HEK293 (cell line): ENCODE measurements around the gene ECE1.

ENCODE experiments used
- GLIS1 ChIP-seq: fragments of 450-650 bp; formaldehyde crosslinking; IDR thresholded peaks from 2 replicates; pipeline ENCODE4 v1.5.1; 2016; ENCODE audit warnings: missing biosample characterization, missing genetic modification characterization
- GLIS2 ChIP-seq: fragments of 450-650 bp; formaldehyde crosslinking; IDR thresholded peaks from 2 replicates; pipeline ENCODE4 v1.5.1; 2016; ENCODE audit warnings: missing biosample characterization, missing genetic modification characterization
- KLF8 ChIP-seq: fragments of 450-650 bp; formaldehyde crosslinking; IDR thresholded peaks from 2 replicates; pipeline ENCODE4 v1.5.1; 2016; ENCODE audit warnings: missing biosample characterization, missing genetic modification characterization
- PRDM1 ChIP-seq: fragments of 450-650 bp; formaldehyde crosslinking; IDR thresholded peaks from 2 replicates; pipeline ENCODE4; 2016; ENCODE audit warnings: missing biosample characterization, missing genetic modification characterization
- RBAK ChIP-seq: fragments of 450-650 bp; formaldehyde crosslinking; IDR thresholded peaks from 2 replicates; pipeline ENCODE4 v1.5.1; 2016; ENCODE audit warnings: missing biosample characterization, missing genetic modification characterization
- SCRT2 ChIP-seq: fragments of 450-650 bp; formaldehyde crosslinking; IDR thresholded peaks from 2 replicates; pipeline ENCODE4 v1.5.1; 2016; ENCODE audit warnings: missing biosample characterization, missing genetic modification characterization
- SP3 ChIP-seq: fragments of 450-650 bp; formaldehyde crosslinking; IDR thresholded peaks from 2 replicates; pipeline ENCODE4 v1.5.1; 2016; ENCODE audit warnings: missing biosample characterization, missing genetic modification characterization
- TSHZ1 ChIP-seq: fragments of 450-650 bp; formaldehyde crosslinking; IDR thresholded peaks from 2 replicates; pipeline ENCODE4 v1.5.1; 2016; ENCODE audit warnings: missing biosample characterization, missing genetic modification characterization, borderline replicate concordance
- WT1 ChIP-seq: fragments of 450-650 bp; formaldehyde crosslinking; IDR thresholded peaks from 2 replicates; pipeline ENCODE4 v1.5.1; 2016; ENCODE audit warnings: missing biosample characterization, missing genetic modification characterization
- ZBTB6 ChIP-seq: fragments of 450-650 bp; formaldehyde crosslinking; IDR thresholded peaks from 2 replicates; pipeline ENCODE4 v1.5.1; 2017; ENCODE audit warnings: missing biosample characterization, missing genetic modification characterization
- ZEB2 ChIP-seq: fragments of 450-650 bp; formaldehyde crosslinking; IDR thresholded peaks from 2 replicates; pipeline ENCODE4 v1.5.1; 2016; ENCODE audit warnings: missing biosample characterization, missing genetic modification characterization
- ZFP37 ChIP-seq: fragments of 450-650 bp; formaldehyde crosslinking; IDR thresholded peaks from 2 replicates; pipeline ENCODE4 v1.5.1; 2016; ENCODE audit warnings: missing biosample characterization, missing genetic modification characterization
- ZNF112 ChIP-seq: fragments of 450-650 bp; formaldehyde crosslinking; IDR thresholded peaks from 2 replicates; pipeline ENCODE4 v1.5.0; 2017; ENCODE audit warnings: missing biosample characterization, missing genetic modification characterization
- ZNF132 ChIP-seq: fragments of 450-650 bp; formaldehyde crosslinking; IDR thresholded peaks from 2 replicates; pipeline ENCODE4 v1.5.1; 2017; ENCODE audit warnings: missing biosample characterization, missing genetic modification characterization, borderline replicate concordance
- ZNF148 ChIP-seq: fragments of 450-650 bp; formaldehyde crosslinking; IDR thresholded peaks from 2 replicates; pipeline ENCODE4 v1.5.0; 2017; ENCODE audit warnings: missing biosample characterization, missing genetic modification characterization, borderline replicate concordance
- ZNF157 ChIP-seq: fragments of 450-650 bp; formaldehyde crosslinking; IDR thresholded peaks from 2 replicates; pipeline ENCODE4 v1.5.1; 2016; ENCODE audit warnings: missing biosample characterization, missing genetic modification characterization
- ZNF2 ChIP-seq: fragments of 450-650 bp; formaldehyde crosslinking; IDR thresholded peaks from 2 replicates; pipeline ENCODE4 v1.5.1; 2016; ENCODE audit warnings: missing biosample characterization, missing genetic modification characterization
- ZNF214 ChIP-seq: fragments of 450-650 bp; formaldehyde crosslinking; IDR thresholded peaks from 2 replicates; pipeline ENCODE4 v1.5.1; 2017; ENCODE audit warnings: missing biosample characterization, mild to moderate bottlenecking, missing genetic modification characterization, borderline replicate concordance
- ZNF23 ChIP-seq: fragments of 450-650 bp; formaldehyde crosslinking; IDR thresholded peaks from 2 replicates; pipeline ENCODE4 v1.5.1; 2016; ENCODE audit warnings: missing biosample characterization, missing genetic modification characterization, borderline replicate concordance
- ZNF280C ChIP-seq: fragments of 450-650 bp; formaldehyde crosslinking; IDR thresholded peaks from 2 replicates; pipeline ENCODE4 v1.5.1; 2016; ENCODE audit warnings: missing biosample characterization, missing genetic modification characterization
- ZNF324 ChIP-seq: fragments of 450-650 bp; formaldehyde crosslinking; IDR thresholded peaks from 2 replicates; pipeline ENCODE4 v1.5.1; 2016; ENCODE audit warnings: missing biosample characterization, missing genetic modification characterization
- ZNF366 ChIP-seq: fragments of 450-650 bp; formaldehyde crosslinking; conservative IDR thresholded peaks from 2 replicates; pipeline ENCODE4 v1.5.1; 2016; ENCODE audit warnings: missing biosample characterization, missing genetic modification characterization
- ZNF423 ChIP-seq: fragments of 450-650 bp; formaldehyde crosslinking; IDR thresholded peaks from 2 replicates; pipeline ENCODE4 v1.5.1; 2016; ENCODE audit warnings: missing biosample characterization, missing genetic modification characterization
- ZNF501 ChIP-seq: fragments of 450-650 bp; formaldehyde crosslinking; IDR thresholded peaks from 2 replicates; pipeline ENCODE4 v1.5.1; 2016; ENCODE audit warnings: missing biosample characterization, missing genetic modification characterization
- ZNF585B ChIP-seq: fragments of 450-650 bp; formaldehyde crosslinking; IDR thresholded peaks from 2 replicates; pipeline ENCODE4 v1.5.1; 2016; ENCODE audit warnings: missing biosample characterization, missing genetic modification characterization
- ZNF629 ChIP-seq: fragments of 450-650 bp; formaldehyde crosslinking; IDR thresholded peaks from 2 replicates; pipeline ENCODE4 v1.5.1; 2017; ENCODE audit warnings: missing biosample characterization, missing genetic modification characterization
- ZNF677 ChIP-seq: fragments of 450-650 bp; IDR thresholded peaks from 2 replicates; pipeline ENCODE4 v1.5.0; 2018; ENCODE audit warnings: missing biosample characterization, mild to moderate bottlenecking, missing genetic modification characterization, moderate library complexity
- ZNF701 ChIP-seq: fragments of 450-650 bp; formaldehyde crosslinking; IDR thresholded peaks from 2 replicates; pipeline ENCODE4 v1.5.1; 2016; ENCODE audit warnings: missing biosample characterization, missing genetic modification characterization
- ZNF747 ChIP-seq: fragments of 450-650 bp; formaldehyde crosslinking; IDR thresholded peaks from 2 replicates; pipeline ENCODE4 v1.5.1; 2016; ENCODE audit warnings: missing biosample characterization, missing genetic modification characterization
- ZNF843 ChIP-seq: fragments of 450-650 bp; formaldehyde crosslinking; IDR thresholded peaks from 2 replicates; pipeline ENCODE4 v1.5.1; 2016; ENCODE audit warnings: missing biosample characterization, missing genetic modification characterization

The ECE1 gene

GRCh38 chr1:21289700-21290545 is at the start of gene ECE1 (continued):
- no peak for TF ChIP-seq ZNF148
- TF ChIP-seq ZNF157 (tag by site-specific recombination) = no peak
- no peak; the same call in 1 of the 2 replicates for TF ChIP-seq ZNF366 (tag by site-specific recombination)
- TF ChIP-seq ZBTB6 (tag by site-specific recombination) = no peak
- no peak for TF ChIP-seq ZNF501 (tag by site-specific recombination)
- peak; percentile 40; the same call in 1 of the 2 replicates for TF ChIP-seq ZEB2 (tag by site-specific recombination)
- TF ChIP-seq WT1 (tag by site-specific recombination) = peak; percentile 57; the same call in 1 of the 2 replicates
- no peak for TF ChIP-seq RBAK (tag by site-specific recombination)
- no peak for TF ChIP-seq ZNF132 (tag by site-specific recombination)
- TF ChIP-seq KLF8 = peak; percentile 27; the same call in 1 of the 2 replicates
- TF ChIP-seq ZNF701 (tag by site-specific recombination) = no peak
- TF ChIP-seq SCRT2 (tag by site-specific recombination) = no peak
- TF ChIP-seq ZNF629 = no peak
- no peak for TF ChIP-seq ZNF23
- TF ChIP-seq PRDM1 (tag by site-specific recombination) = no peak
- TF ChIP-seq GLIS2 (tag by site-specific recombination) = peak; percentile 72
- peak; percentile 66 for TF ChIP-seq GLIS1 (tag by site-specific recombination)
- no peak for TF ChIP-seq ZNF324 (tag by site-specific recombination)
- no peak for TF ChIP-seq ZNF843 (tag by site-specific recombination)
- no peak for TF ChIP-seq ZFP37 (tag by site-specific recombination)
- no peak for TF ChIP-seq TSHZ1 (tag by site-specific recombination)
- TF ChIP-seq ZNF112 (tag by site-specific recombination) = no peak
- TF ChIP-seq ZNF747 (tag by site-specific recombination) = no peak
- peak; percentile 74 for TF ChIP-seq SP3 (tag by site-specific recombination)
- no peak for TF ChIP-seq ZNF677 (tag by site-specific recombination)
- TF ChIP-seq ZNF280C = no peak
- TF ChIP-seq ZNF585B (tag by site-specific recombination) = no peak
- TF ChIP-seq ZNF2 (tag by site-specific recombination) = no peak
- TF ChIP-seq ZNF214 = no peak
- no peak for TF ChIP-seq ZNF423
